SW 1271 (cell line): Measurements from ENCODE around the gene NEDD4L.
"Not testable (repeated sequence)": the region's sequence is repeated elsewhere in the genome, so short reads cannot be mapped to it uniquely, and the experiment has no call there.

Experiments
- DNase-seq, 2 experiments: peaks; one replicate each; lab custom pipeline; 2025; lab: John Stamatoyannopoulos, UW

The NEDD4L gene

DNA sequence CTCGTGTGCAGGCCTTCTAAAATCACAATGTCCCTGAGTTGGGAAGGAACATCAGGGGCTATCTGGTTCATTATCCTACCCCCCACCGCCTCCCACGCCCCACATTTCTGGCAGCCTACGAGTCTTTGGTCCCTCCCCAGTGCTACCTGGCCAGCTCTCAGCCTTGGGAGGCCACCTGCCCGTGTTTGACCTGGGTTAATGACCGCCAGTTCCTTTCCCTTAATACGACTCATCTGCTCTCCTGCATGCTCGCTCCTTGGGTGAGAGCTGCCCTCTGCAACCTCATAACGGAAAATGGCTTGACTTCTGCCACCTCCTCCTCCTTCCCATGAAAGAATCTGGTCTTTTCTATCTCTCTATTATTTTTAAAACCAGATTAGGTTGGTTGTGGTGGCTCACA, 112.5 kb downstream of the NEDD4L start:
- no peak for DNase-seq

DNA sequence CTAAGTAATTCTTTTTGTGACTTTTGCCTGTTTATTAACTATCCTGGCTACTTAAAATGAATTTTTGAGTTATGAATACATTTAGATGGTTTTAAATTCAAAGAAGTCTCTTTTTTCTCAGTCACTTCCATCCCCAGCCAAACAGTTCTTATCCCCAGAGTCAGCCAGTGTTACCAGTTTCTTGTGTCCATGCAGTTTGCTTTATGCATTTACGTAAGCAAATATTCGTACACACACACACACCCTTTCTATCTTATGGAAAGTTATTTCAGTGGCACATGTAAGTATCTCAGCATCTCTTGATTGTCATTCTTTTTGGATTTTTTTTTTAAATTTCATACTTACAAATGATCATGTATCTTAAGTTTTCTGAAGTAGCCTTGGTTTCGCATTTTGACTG, 113.2 kb downstream of the NEDD4L start:
- DNase-seq, result no peak

DNA sequence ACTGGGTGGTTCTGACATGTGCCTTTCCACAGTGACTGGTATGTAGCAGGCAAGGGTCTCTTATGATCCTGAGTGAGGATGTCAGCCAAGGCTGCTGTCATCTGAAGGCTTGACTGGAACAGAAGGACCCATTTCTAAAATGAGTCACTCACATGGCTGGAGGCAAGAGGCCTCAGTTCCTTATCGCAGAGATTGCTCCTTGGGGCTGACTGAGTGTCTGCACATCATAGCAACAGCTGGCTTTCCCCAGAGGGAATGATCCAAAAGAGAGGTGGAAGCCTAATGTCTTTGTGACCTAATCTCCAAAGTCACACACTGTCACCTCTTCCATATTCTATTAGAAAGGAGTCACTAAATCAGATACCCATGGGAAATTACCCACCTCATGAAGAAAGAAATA, 114.0 kb downstream of the NEDD4L start:
- no peak for DNase-seq

DNA sequence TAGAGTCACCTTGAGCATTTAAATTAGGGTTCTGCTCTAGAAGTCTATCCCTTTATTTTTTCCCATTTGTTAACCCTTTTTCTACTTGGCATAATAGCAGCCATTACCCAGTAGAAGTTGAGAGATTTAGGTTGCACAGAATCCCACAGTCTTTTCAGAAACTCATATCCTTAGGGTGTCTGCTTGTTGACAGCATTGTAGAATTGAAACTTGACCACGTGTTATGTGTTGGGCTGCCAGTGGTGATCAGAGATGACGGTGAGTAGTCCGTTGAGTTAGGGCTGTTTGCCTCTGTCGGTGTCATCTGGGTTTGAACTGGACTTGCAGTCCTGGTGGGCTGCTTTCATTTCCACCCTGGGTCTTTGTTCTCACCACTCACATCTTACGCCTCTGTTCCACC, 114.4 kb downstream of the NEDD4L start:
- DNase-seq, result no peak

DNA sequence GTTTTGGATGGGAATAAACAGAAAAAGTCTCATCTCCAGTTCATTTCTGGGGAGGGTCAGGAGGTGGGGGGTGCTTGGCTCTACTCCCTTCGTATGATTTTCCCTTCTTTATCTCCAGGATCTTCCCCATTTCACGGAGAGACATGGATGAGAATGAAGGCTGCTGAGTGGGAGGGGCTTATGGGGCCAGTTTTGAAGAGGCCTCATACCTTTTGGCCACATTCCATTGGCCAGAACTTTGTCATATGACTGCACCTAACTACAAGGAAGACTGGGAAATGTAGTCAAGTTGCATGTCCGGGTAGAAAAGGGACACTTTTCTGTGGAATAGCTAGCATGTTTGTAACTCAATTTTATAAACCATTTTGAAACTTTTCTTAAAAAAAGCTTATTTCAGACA, 117.6 kb downstream of the NEDD4L start:
- peak in 1 of 2 experiments; percentile 14 for DNase-seq

DNA sequence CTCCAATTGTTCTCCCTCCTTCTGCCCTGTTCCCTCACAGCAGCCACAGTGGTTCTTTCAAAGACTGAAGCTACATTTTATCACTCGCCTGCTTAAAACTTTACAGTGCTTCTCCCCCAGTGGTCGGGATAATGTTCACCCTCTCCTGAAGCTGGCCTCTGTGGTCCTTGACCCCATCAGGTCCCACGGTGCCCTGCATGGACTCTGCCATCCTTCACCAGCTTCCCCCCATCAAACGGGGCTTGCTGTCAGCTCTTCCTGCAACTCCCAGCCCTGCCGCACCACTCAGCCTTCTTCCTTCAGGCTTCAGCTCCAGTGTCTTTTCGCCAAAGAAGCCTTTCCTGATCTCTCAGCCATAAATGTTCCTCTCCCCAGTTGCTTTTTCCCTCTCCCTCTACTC, 118.1 kb downstream of the NEDD4L start:
- DNase-seq, result no peak

DNA sequence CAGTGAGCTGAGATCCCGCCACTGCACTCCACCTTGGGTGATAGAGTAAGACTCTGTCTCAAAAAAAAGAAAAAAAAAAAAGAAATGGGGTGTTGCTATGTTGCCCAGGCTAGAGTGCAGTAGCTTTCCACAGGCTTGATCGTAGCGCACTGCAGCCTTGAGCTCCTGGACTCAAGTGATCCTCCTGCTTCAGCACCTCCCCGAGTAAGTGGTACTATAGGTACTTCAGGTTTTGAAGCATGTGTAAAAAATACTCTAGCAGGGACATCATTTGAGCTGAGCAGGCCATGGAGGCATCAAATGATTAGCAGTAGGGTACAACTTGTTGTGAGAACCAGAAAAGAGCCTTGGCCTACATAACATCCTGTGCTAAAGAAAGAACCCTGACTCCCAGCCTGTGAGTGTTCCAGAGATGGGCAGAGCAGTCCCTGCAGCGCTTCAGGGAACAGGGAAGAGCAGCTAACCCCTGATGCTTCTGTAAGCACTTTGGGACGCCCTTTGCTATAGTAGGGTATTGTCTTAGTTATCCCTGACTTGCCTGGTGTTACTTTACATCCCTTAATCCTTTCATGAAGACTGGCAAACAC, 119.1 kb downstream of the NEDD4L start:
- no peak for DNase-seq

DNA sequence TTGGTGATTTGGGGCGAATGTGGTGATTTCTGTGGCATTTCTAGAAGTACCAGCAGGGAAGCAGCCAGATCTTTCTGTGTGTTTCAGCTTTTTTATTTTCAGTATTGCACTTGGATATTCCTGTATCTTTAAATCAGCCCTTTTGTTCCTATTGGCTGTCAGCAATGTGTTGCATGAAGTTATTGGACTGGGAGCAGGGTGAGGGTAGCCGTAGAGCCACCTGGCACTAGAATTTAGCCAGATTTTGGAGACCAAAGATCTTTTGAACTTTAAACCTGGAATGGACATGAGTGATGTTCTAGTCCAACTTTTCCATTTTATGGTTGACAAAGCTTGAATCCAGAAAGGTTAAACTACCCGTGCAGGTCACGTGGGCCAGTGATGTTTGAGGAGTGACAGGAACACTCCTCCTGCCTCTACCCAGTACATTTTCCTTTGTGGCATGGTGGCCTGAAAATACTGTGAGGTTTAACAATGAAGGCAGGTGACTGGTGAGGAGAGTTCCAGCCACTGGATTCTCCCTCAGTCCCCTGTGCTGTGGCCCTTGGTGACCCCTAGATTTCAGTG, 122.3 kb downstream of the NEDD4L start:
- DNase-seq, result no peak

DNA sequence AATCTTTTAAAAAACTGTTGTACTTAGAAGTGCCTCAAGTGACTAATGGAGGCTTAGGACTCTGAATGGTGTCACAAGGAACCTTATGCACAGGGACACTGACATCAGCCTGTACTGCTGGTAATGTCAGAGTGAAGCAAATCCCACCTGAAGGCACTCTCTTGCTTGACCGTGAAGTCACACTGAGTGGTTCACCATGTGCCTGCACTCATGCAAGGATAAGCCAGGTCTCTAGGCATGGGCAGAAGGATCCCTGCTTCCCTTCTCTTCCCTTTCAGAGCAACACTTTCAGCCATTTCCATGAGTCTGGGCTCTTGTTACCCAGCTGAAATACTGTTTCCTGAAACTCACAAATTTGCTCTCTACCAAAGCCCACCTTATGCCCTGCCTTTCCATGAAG, 123.0 kb downstream of the NEDD4L start:
- DNase-seq, result no peak

DNA sequence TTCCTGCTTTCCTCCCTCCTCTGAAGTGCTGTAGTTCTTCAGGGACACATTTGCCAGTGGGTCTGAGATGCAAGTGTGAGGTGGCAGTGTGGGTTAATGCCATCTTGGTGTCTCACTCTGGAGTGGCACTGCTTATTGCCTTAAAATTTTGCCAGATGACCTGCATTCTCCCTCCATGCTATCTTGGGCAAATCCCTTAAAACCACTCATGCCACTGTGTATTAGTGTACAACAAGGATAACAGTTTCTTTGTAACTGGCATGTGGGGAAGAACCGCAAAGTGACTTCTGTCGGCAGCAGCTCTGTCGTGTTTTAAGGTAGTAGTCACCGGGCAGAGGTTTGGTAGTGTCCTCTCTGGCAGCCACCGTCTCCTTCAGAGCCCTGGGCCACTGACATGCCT, 124.2 kb downstream of the NEDD4L start:
- no peak for DNase-seq

DNA sequence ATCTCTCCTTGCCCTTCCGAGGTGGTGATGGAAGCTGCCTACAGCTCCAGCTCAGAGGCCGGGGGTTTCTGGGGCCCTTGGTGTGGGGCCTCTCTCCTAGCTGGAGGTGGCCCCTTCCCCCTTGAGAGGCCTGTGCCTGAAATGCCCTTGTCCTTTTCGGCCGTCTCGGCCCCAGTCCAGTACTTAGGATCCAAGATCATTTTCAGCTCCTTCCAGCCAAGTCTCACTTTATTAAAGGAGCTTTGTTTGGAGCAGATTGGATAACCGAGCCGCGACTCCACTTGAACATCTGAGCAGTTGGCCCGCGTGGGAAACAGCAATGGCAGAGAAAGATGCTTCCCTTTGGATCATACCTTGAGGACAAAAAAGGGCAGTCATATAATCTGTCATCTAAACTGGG, 125.0 kb downstream of the NEDD4L start:
- no peak for DNase-seq

DNA sequence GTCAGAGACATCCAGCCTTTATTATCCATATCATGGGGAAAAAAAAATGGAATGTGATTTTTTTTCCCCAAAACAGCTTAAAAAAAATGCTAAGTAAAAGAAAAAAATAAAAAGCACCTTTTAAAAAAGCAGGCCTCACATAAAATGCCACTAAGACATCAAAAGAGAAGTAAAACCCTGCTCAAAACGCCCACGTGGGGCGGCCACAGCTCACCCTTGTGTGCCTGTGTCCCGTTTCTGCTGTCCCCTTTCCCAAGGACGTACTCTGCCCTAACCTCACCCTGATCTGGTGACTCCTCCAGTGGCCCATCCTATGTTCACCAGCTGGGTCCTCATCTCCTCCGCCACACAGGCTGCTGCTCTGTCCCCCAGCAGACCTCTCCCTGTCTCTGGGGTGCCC, 125.4 kb downstream of the NEDD4L start:
- DNase-seq, result no peak

DNA sequence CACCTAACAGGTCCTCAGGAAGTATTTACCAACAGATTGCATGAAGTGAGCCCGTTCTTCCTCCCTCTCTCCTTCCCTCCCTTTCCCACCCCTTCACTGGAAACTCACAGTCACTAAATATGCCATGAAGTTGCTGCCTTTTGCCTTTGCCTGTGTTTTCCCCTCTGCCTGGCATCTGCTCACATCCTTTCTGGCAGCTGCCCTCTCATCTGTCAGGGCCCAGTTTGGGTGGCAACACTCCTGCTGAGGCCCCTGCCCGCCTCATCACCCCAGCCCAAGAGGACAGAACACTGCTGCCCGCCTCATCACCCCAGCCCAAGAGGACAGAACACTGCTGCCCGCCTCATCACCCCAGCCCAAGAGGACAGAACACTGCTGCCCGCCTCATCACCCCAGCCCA, 126.0 kb downstream of the NEDD4L start:
- not testable (repeated sequence) for DNase-seq

DNA sequence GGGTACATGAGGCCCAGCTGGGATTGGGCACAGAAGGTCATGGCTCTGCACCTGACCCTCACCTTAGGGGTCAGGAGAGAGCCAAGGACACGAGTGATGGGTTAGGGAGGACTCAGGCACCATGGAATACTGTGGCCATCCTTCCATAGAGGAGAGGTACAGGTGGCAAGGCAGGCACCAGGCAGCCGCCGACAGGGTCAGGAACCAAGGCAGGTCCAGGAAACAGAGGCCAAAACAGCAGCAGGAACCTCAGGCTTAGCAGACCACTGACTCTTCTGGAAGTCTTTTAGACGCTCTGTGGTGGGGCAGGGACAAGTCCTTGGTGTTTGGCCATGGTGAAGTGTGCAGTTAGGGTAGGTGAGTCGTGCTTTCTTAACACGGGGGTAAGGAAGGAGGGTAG, 128.0 kb downstream of the NEDD4L start:
- no peak for DNase-seq

DNA sequence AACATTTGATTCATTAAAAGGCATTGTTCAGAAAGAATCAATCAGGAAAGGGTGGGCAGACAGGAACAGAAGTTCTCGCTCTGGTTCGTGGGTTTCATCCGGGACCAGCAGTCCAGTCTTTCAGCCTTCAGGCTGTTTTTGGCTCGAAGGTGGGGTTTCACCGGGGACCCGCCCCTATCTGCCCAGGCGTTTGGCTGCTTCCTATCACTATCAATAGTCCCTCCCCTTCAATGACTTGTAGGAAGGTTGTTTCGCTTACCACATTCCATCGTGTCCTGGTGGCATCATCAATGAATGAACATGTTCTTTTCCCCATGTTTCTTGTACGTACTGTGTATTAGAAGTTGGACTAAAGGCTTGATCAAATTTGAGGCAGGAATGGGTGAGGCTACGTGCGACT, 130.3 kb downstream of the NEDD4L start:
- DNase-seq, result no peak

DNA sequence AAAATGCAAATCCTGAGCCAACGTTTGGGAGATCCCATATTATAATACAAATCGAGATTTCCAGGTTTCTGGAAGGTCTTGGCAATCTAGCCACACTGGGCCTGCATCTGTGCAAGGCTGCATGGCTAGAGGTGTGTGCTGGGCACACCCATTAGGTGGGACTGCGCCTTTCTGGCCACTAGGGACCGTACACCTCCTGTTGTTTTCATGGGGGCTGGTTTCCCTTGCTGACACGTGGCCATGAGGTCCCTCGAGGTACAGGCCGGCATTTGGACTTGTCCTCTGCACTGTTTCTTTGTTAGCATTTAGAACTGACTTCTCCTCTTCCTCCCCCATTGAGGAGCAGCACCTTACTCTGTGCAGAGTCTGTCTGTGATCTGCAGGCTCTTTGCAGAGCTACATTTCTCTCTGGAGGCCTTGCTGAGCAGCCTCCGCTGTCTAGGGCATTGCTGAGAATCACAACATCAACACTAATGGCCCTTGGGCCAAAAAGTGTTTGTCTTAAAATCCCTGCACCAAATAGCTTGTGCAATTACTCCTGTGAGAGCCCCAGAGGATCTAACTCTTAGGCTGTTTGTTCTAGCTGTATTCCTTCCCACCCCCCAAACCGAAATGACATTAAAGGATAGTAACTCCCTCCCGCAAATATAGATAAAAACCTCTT, 131.2 kb downstream of the NEDD4L start:
- no peak for DNase-seq

DNA sequence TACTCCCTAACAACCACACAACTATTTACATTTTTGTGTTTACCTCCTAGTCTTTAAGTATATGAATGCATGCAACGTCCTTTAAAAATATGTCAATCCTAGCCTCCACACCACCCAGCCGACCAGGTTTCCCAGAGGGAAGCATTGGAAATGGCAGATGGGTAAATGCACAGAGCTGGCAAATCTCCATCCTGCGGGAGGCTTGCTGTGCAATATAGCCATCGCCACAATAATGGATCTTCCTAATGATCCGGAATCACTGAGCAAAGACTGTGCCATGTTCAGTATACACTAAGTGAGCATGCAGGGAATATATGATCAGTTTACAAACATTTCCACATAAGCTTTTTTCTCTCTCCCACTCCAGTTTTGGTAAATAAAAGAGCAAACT, 131.8 kb downstream of the NEDD4L start:
- no peak for DNase-seq

DNA sequence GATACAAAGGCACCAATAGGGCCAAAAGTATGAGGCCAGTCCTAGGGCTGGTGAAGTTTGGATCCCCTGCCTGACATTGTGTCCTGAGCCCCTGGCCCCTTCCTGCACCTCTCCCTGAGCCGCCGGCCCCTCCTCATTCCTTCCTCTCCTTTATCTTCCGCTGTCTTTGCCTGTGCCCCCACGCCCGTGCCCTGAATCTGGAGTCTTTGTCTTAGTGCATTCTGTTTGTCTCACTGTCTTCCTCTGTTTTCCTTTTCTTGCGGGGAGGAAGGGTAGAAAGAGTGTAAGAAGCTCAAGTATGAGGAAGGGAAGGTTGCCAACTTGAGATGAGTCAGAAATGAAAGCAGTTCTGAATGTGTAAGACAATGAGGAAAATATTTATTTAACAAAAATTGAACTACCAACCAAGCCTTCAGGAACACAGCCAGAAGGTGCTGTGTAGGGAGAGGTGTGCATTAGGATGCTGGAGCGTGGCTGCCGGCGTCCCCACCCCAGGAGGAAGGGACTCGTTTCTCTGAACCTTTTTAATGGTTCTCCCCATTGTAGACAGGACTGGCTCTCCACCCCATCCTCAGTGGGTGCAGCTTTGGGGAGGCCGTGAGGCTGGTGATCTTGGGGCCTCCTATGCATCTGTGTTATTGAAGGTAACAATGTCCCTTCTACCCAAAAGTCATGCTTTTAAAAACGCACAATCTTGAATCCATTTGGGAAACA, 133.1 kb downstream of the NEDD4L start:
- peak; percentile 2 to 38 for DNase-seq

DNA sequence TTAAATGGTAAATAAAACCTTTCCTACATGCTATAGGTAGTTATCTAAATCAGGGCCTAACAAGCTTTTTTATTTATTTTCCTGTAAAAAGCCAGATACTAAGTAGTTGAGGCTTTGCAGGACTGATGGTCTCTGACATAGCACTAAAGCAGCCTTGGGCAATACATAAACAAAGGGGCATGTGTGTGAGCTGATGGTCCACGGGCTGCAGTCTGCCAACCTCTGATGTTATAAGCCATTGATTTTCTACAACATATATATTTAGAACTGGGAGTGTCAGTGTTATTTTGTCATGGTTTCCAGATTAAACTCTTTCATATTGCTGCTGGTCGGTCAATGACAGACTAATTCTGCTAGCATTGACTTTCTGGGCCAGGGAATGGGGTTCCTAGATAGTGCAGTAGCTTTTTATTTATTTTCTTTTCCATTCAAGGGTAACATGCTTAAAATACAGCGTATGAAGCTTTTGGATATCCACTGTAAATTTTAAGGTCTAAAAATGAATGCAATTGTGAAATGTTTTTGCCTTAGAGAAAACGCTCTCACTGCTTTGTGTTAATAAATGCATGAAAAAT, 134.0 kb downstream of the NEDD4L start:
- no peak for DNase-seq

DNA sequence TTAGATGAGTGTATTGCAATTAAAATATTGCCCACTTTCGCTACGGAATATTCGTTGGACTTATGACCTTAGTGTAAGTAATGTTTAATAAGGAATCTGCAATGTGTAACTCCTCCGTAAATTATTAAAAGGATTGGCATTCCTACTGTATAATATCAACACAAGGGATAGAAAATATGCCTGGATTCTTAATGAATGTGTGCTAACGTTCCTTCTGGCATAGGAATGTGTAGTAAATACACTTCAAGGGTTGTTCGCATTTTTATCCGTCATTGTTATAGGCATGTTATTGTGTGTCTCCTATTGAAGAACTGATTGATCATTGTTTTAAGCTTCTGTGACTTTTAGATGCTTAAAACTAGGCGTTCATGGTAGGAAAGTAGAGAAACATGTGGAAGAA, 134.5 kb downstream of the NEDD4L start:
- no peak for DNase-seq

DNA sequence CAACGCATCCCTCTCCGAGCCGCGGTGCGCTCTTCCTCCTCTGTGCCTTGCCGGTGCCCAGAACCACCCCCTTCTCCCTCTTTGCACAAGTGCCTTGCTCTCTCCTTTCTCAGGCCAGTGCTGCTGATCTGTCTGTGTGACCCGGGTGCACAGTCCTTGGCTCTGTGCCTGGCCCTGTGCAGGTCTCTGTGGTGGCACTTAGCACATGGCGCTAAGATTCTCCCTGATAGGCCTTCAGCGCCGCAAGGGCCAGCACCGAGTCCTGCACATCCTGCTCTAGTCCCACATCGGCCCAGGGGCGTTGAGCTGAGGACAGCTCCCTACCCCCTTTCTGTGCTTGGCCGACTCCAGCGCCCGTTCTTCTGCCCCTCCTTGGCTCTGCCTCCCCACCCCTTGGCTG, 136.1 kb downstream of the NEDD4L start:
- DNase-seq, result no peak

DNA sequence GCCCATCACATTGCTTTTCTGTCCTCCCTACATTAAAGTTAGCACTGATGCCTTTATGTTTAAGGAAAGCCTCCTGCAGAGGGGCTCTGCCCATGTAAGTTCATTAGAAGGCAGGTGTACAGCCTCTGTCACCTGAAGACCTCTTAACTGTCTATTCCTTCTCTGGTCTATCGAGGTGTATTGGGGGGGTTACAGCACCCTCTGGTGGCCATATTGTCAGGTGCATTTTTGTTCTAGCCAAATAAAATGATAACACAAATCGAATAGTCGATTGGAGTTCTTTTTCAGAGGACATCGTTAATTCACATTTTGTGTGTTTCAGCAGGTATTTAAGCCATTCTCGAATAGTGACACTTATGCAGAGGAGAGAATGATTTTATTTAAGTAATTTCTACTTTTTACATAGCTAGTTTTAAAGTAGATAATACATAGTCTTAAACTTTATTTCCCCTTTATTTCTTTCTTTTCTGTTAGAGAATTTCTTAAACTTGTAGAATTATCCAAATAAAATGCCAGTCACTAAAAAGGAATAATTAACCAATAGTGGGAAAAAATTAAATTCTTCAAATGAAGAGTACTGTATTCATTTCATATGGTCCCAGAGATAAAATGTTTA, 136.8 kb downstream of the NEDD4L start:
- DNase-seq, result peak in 1 of 2 experiments; percentile 33
